ENCODE data around the gene SEMA6A.

SEMA6A gene

DNA sequence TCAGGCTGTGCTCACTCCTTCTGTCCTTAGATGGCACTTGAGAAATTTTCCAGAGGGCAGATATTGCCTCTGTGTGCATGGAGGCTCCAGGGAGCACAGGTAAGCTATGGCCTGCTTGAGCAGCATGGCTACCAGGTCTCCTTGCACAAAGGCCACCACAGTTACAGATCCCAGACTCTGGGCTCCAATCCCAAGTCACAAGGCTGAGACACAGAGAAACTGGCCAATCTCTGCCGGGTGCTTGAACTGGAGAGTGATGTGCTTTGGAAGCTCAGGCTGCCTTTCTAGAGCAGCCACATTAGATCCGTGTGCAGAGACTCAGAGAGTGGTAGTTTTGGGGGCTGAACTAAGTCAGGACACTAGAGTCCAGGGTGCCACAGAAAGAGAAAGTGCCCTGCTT, 145.7 kb downstream of the SEMA6A start:
- no peak for DNase-seq

DNA sequence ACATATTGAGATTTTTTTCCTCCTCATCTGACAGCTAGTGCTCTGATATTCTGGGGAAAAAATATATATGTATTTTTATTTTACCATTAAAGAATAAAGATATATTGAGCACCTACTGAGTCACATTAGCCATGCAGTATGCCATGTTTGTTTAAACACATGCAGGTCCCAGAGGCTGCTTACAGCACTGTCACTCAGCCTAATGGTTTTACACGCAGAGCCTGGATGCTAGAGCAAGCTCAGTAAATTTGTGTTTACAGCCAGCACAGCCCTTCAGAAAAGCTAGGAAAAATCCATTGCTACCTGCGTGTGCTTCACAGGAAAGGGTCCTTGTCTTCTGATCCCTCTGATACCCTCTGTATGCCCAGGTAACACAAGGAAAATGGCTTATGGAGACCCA, 146.2 kb downstream of the SEMA6A start:
- no peak for DNase-seq

DNA sequence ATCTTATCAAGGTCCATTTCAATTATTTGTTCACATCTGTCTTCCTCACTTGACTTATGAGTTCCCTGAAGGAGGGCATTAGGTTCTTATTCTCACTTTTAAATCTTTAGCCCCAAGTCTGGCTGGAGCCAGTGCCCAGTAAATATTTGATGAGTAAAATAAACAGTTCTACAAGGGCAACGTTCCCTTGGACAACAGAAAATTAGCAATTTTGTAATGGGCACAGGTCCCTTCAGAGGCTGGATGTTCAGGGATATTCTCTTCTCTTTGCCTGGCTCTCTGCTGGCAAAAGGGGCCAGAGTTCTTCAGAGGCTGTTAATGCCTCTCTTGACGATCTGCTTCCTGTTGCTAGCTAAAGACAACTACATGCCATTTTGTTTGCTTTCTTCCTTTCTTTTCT, 149.7 kb downstream of the SEMA6A start:
- no peak for DNase-seq

DNA sequence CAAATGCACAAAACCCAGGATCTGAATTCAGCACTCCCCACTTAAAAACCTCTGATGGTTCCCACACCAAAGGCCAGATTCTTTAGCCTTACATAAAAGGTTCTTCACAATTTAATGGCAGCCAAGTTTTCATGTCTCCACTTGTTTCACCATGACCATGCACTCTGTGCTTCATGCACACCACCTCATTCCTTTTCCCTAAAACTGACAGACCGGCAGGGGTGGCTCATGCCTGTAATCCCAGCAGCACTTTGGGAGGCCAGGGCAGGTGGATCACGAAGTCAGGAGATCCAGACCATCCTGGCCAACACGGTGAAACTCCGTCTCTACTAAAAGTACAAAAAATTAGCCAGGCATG, 150.4 kb downstream of the SEMA6A start:
- no peak for DNase-seq

DNA sequence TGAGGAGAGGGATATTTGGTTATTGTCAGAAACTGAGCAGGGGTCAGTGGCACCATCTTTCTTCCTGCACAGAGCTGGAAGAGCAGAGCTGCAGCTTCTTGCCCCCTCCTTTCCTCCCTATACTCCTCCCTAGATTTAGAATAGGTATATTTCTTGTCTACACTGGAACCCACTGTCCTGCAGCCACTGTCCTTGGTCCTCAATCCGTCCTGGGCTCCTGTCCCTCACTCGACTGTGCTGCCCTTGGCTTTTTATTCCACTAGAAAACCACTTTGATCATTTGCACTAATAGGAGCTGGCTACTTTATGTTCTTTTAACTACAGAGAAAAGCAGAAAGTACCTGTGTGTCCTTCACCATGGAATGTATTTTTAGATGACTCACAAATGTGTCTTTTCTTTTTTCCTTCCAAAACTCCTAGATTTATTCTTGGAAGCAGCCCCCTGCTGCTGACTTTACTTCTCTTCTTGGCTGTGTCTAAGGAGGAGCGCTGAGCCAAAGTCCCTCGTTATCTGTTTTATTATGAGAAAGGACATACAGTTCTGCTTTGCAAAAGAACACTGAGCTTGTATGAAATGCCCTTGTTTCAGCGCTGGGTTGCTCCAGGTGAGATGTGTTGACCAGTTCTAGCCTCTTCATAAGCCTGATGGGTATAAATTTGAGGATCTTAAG, 150.9 kb downstream of the SEMA6A start:
- no peak for DNase-seq

DNA sequence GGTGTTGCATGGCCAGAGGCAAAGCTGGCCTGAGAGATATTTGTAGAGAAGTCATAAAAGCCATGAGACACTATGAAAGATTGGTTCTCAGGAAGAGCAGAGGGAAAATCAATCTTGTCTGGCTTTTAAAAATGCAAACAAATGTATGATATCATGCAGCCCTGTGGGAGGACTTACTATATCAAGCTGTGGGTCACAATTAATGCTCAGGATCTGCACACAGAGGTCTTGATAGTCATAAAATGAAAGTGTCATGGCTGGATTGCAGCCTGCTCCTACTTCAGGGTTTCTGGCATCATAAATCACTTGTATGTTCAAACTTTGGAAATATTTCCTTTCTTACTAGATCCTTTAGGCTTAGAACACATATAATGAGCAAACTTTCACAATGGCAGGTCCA, 151.5 kb downstream of the SEMA6A start:
- no peak for DNase-seq

DNA sequence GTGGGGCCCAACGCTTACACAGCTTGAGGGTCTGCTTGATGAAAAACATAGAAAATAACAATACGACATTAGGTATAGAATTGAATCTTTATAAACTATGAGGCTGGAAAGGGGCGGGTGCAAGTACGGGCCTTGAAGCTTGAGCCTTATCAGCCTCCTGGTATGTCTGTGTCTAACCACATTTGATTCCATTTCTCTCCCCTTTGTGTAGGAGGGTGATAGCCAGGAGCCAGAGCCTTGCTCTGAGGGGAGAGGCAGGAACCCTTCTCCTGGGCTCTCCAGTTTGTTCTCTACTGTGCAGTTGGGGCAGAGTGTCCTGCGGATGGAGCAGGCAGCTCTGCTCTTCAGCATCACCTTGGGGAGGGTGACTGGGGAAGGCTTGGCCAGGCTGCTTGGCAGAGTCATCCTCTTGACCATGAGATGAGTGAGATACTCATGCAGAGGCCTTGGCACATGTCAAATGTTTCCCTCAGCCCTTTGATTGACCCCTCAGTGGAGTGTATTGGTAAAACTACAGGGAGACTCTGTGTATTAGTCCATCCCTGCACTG, 153.5 kb downstream of the SEMA6A start:
- no peak for DNase-seq

DNA sequence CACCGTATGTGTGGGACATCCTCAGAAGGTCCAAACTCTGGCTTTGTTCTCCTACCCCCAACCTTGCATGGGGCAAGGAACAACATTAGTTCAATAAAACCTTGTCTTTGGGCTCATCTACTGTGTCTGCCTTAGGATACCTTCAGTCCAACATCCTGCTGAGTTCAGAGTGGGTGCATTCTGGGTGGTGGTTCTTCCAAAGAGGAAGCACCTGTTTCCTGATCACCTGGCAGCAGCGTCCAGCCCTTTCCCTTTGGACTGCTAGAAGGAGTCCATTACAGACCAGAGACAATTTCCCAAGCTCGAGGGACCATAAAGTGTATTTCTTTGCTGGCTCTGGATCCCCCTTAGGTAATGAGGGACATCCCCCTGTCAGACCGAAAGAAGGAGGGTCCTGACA, 154.1 kb downstream of the SEMA6A start:
- DNase-seq, result no peak

DNA sequence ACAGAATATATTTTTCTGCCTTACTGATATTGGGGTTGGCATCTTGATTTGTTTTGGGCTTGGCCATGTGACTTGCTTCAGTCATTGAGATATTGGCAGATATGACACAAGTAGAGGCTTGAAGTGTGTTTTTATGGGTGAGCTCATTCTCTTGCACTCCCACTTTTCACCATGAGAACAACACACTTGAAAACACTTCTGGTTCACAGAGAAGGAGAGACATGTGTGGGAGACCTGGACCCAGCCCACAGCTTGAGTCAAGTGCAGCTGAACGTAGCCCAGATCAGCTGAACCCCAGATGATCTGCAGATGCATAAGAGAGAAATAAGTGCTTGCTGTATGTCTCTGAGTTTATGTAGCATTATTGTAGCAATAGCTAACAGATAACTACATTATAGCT, 155.4 kb downstream of the SEMA6A start:
- no peak for DNase-seq

DNA sequence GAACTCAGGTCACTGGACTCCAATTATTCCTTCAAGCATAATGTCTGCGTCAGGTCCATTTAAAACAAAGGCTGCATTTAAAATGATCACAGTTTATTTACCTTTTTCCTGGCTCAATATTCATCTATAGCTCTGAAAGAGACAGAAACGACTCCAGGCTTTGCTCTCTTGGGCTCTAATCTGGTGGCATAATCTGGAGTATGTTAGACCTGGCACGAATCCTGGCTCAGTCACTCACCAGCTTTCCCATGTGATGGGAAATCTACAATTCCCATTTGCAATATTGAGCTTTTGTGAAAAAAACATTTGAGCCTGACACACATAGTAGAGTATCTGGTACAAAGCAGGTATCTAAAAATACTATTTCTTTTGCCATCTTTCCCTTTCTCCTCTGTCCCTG, 155.8 kb downstream of the SEMA6A start:
- DNase-seq, result no peak

DNA sequence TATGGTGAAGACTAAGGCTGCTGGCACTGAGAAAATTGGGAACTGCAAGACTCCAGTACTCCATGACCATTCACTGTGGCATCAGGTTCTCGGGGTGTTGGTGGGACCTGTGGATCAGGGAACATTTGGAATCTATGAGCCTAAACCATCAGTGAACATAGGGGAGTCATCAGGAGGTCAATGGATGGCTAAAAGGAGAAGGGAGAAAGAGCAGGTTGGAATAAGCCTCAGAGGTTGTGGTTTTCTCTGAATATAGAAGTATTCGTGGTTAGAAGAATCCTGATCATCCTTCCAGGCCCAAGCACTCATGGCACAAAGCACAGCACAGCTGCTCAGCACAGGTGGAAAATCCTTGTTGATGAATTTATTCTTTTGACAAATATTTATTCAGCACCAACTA, 156.6 kb downstream of the SEMA6A start:
- DNase-seq, result no peak

DNA sequence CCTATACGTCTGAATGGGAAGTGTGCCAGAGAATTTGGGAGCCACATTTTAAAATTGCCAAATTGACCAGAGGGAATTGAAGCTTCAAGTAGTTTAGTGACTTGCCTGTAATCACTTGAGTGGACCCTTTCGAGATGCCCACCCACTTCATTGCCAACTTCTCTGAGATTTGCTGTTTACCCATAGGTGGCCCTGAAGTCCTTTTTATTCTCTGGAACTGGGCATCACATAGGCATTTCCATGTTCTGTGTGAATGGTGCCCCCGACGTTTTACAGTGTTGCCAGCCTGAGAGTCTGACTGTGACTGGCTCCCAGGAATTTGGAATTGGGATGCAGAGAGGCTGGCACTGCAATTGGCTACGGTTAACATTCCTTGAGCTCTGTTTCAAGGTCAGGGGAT, 158.6 kb downstream of the SEMA6A start:
- DNase-seq, result no peak

DNA sequence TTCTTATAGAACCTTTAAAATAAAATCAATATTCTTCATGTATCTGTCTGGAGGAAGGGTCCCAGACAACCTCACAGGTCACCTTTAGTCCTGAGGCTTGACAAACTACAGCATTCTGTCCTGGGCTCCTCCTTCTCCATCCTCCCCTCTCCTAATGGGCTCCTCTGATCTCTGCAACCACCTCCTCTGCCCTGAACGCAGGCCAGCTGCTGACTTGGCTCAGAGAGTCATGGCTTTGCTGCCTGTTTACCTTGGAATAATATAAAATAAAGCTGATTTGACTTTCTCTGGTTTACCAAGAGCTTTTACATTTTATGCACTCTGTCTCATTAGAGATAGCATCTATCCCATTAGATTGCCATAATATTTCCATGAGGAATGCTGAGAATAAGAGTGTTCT, 159.4 kb downstream of the SEMA6A start:
- no peak for DNase-seq

DNA sequence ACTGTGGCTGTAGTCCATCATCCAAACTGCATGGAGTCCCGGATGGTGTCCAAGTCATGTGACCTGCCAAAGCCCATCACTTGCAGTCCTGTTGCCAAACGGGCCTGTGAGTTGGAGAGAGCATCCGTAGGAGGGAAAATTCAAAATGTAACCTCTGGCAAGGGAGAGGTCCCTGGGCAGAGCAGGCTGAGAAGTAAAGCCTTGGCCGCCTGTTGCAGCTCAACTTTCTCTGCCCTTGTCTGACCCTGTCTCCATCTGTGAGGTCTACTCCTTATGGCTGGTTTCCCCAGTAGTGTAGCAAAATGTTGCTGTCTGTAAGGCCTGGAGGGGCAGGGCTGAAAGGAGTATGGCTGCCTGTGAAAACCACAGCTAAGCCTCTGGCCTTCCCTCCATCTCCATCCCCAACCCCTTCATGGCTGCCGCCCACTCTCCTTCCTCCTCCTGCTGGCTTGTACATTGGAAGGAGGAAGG, 163.5 kb downstream of the SEMA6A start:
- DNase-seq, result no peak

DNA sequence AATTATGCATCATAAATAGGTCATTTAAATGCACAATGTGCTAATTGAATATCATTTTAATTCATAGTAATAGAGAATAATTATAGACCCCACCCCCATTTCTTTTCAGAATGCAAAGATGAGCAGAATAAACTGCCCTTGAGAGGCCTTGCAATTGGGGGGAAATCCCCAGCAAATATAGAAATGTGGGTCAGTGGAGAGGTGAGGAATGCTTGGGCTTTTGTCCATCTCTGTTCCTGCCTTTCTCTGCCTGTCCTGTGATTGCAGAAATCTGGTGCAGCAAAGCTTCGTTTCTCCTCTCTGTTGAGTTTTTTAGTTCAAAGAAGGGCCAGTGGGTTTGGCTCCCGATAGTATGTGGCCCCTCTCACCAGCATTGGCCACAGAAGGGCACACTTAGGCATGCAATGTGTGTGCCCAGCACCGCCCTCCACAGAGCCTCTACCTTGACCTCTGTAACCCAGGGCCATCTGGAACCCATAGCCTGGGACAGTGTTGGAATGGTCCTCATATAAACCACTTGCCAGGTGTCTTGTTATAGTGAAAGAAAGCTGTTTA, 164.2 kb downstream of the SEMA6A start:
- DNase-seq, result no peak

DNA sequence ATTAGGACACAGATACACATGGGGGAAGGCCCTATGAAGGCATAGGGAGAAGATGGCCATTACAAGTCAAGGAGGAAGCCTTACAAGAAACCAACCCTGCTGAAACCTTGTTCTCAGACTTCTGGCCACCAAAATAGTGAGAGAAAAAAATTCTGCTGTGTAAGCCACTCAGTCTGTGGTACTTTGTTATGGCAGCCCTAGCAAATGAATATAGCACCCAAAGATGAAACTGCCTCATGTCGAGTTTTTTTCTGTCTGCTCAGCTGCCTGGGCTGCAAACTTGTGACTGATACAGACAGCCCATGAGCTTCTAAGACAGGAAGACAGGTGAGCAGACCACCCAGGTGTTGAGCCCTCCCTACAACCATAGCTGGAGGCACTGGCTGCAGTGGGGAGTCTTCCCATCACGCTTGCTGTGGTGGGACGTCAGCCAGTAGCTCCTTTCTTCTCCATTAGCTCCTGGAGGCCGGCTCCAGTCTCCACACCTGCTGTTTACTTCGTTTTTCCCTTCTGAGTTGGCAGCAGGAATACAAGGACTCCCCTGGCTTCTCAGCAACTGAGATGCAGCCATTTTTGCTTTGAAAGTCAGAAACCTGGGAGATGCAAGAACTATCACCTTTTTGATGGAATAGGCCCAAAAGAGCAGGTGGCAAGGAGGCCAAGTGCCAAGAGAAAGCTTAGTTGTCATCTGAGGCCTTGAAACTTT, 164.9 kb downstream of the SEMA6A start:
- no peak for DNase-seq

DNA sequence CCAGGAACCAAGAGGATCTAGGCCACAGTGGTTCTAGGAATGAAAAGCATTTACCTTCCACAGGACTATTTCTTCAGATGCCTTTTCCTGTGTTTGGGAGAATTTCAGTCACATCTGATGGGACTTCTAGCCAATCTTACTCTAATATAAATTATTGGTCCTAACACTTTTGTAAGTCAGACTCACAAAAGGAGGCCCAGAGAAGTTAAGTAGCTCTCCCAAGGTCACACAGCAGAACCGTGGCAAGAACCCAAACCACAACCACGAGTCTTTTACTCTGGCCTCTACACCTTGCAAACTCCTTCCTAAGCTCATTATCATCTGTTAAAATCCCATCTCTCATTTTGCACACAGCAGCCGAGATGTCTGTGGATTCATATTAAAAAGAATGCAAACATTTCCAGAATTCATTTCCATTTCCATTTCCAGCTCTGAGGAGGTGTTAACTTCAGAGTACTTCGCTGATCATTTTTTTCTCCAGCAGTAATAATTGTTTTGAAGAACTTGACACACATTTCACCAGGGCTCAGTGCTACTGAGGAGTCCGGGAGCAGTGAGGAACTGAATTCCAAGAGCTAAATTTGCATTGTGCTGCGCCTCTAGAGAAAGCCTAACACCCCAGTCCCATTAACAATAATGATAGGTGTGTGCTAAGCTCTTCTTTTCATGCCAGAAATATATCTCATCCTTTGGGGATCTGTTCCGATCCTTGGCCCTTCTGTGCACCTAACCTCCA, 168.1 kb downstream of the SEMA6A start:
- DNase-seq, result no peak

DNA sequence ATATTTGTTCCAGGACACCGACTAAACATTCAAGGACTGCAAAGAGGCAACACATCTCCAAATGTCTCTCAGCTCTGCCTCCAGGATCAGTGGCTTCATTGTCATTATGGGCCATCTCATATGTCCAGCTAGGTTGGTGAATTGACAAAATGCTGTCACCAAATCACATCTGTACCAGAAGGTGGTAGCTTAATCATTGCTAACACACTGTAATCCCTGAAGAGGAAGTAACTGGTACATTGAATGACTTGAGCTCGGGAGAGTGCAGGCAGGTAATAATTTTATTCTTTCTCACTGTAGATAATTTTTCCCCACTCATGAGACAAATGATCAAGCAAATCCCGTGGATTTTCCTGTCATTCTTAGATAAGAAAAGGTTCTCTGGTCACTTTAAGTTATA, 169.8 kb downstream of the SEMA6A start:
- no peak for DNase-seq

DNA sequence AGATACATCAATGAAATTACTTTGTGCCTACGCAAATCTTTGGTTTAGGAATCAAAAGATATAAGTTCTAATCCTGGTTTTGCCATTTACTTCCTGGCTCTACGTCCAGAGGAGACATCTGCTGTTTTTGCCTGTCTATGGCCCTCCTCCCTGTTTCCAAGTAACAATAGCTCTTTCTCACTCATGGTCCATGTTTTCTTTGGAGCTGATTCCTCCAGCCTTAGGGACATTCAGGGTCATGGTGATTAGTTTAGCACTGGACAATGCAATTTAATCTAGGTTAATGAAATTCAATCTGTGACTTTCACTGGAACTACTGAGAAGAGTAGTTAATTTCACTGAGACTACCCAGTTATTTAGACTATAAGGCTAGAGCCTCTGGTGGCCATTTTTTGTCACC, 170.6 kb downstream of the SEMA6A start:
- no peak for DNase-seq

DNA sequence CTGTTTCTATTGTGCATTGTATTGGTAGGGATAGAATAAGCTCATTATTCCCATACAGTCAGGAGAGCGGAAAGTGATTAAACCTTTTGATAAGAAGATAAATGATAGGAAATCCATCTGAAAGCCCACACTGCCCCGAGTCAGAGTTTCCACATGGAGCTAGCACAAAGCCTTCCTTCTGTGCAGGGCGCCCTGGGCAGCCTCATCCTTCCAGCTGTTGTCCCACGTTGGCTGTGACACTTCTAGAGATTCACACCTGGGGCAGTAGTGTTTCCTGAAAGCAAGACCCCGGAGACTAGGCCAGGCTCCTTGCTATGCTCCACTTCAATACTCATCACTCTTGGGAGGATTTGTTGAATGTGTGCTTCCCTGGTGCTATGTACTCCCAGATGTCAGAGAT, 172.4 kb downstream of the SEMA6A start:
- no peak for DNase-seq

DNA sequence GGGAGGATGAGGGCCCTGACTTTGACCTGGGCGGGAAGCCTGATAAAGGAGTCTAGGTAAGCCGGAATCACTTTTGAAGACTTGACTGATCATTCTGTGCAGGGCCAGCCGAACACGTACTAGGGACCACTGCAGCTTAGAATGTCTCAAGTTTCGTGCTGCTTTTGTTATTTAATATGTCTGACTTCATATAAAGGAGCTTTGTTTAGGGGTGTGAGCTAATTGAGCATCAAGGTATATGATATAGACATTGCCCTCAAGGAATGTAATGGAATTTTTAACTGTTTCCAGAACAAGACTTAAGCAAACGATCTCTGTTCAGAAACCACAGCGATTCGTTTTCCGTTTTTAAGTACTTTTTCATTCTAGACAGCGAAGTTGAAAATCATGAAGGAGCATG, 173.0 kb downstream of the SEMA6A start:
- no peak for DNase-seq

DNA sequence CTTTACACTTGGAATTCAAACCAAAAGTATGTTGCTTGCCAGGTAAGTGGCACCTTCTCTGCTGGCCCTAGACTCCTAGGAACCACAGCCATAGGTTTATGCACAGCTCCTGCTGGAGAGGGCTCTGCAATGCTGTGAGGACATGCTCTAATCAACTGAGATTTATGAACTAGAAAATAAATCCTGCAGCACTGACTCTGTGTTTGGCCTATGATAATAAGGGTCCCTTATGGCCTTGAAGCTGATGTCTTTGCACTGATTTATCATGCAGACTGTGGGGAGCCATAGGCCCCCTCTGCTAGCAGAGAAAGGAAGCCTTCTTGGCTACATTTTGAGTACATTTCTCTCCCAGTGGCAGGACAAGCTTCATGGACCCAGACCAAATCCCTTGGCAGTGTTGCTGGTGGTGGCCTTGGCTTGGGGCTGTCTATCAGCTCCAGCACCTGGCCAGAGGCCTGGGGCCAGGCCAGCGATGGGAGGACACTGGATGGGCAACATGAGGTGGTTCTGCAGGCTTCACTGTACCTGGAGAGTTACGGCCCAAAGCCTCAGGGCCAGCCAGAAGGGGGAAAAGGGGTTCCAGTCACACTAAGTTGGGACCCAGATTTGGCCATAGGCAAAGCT, 178.0 kb downstream of the SEMA6A start:
- no peak for DNase-seq

DNA sequence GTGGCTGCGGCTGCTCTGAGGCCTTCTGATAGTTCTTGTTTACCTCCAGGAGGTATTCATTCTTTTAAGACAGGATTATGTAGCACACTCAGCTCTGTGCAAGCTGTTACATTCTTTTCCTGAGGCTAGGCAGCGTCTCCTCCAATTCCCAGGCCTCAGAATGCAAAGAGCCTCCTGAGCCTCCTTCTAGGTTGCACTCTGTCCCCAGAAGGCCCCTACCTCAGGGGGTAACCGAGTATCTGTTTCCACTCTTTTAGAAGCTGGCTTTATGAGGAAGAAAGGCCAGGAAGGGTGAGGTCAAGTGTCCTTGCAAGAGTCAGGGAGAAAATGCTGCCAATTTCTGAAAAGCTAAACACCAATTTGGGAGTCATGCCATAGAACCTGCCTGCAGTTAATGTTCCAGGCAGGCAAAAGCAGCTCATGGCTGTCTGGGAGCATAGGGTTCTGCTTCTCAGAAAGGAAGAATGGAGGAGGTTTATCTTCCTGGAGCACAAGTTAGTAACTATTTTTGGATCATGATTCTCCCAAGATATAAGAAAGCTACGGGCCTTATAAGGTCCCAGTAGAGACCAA, 178.9 kb downstream of the SEMA6A start:
- no peak for DNase-seq
